HEK293 (cell line): ENCODE data around the gene LPCAT2.

Experiments
- CTCF ChIA-PET: fragments of 350-600 bp; formaldehyde crosslinking; extraction: SDS; loops from one replicate; lab custom pipeline; 2021; ENCODE audit warnings: antibody characterized with exemption; lab: Yijun Ruan, JAX
- POLR2A ChIA-PET: fragments of 300-600 bp; formaldehyde crosslinking; extraction: SDS; loops from one replicate; lab custom pipeline; 2020; ENCODE audit warnings: antibody characterized with exemption, inconsistent platforms; lab: Yijun Ruan, JAX
- H3K27ac ChIP-seq: fragments of 200-500 bp; sonication (Bioruptor generic); 2 replicates; pipeline ENCODE4 v1.5.1; 2014; ENCODE audit warnings: low read depth, low read length, control low read depth, inconsistent platforms; ENCODE audit errors: extremely low read depth
- H3K36me3 ChIP-seq, 2 experiments: fragments of 200-500 bp in 1 of 2; sonication (Bioruptor generic) in 1 of 2; 1 replicate in 1 of 2; 2 replicates in 1 of 2; pipeline ENCODE4 v1.5.1; 2014 to 2017; ENCODE audit warnings: inconsistent platforms in 2 of 2, low read length in 2 of 2; ENCODE audit not compliant: control insufficient read depth in 2 of 2, insufficient read depth in 1 of 2
- H3K4me1 ChIP-seq: fragments of 200-500 bp; sonication (Bioruptor generic); 2 replicates; pipeline ENCODE4 v1.5.1; 2014; ENCODE audit warnings: mild to moderate bottlenecking, low read length, inconsistent platforms; ENCODE audit not compliant: control insufficient read depth, insufficient read depth
- H3K4me3 ChIP-seq: 2 replicates; pipeline ENCODE4 v1.5.1; 2011; ENCODE audit warnings: low read depth, mild to moderate bottlenecking, control low read depth, low read length, moderate library complexity
- H3K9me3 ChIP-seq: fragments of 200-500 bp; sonication (Bioruptor generic); 2 replicates; pipeline ENCODE4 v1.5.1; 2014; ENCODE audit warnings: low read depth, low read length, inconsistent platforms; ENCODE audit not compliant: control insufficient read depth, insufficient read depth
- HOXA7 ChIP-seq: sonication (generic); formaldehyde crosslinking; IDR thresholded peaks from 2 replicates; pipeline ENCODE4 v1.8.1; 2022; ENCODE audit warnings: missing genetic modification reagents, borderline replicate concordance
- MEIS1 ChIP-seq: sonication (generic); formaldehyde crosslinking; IDR thresholded peaks from 2 replicates; pipeline ENCODE4 v1.8.1; 2022; ENCODE audit warnings: missing genetic modification reagents, mild to moderate bottlenecking, borderline replicate concordance
- OSR2 ChIP-seq: fragments of 450-650 bp; formaldehyde crosslinking; IDR thresholded peaks from 2 replicates; pipeline ENCODE4 v1.5.1; 2016; ENCODE audit warnings: missing biosample characterization, missing genetic modification characterization
- PATZ1 ChIP-seq: fragments of 450-650 bp; formaldehyde crosslinking; IDR thresholded peaks from 2 replicates; pipeline ENCODE4 v1.5.1; 2016; ENCODE audit warnings: missing biosample characterization, missing genetic modification characterization
- PRDM2 ChIP-seq: fragments of 450-650 bp; formaldehyde crosslinking; IDR thresholded peaks from 2 replicates; pipeline ENCODE4 v1.5.1; 2016; ENCODE audit warnings: missing biosample characterization, missing genetic modification characterization, borderline replicate concordance
- SP2 ChIP-seq: fragments of 450-650 bp; formaldehyde crosslinking; IDR thresholded peaks from 2 replicates; pipeline ENCODE4 v1.5.1; 2016; ENCODE audit warnings: missing biosample characterization, missing genetic modification characterization
- TCF7L2 ChIP-seq: IDR thresholded peaks from 2 replicates; pipeline ENCODE4 v1.6.1; 2011; ENCODE audit warnings: low read depth, mild to moderate bottlenecking, inconsistent platforms, low read length, moderate library complexity, borderline replicate concordance
- ZBTB48 ChIP-seq: fragments of 450-650 bp; formaldehyde crosslinking; IDR thresholded peaks from 2 replicates; pipeline ENCODE4 v1.5.1; 2016; ENCODE audit warnings: missing biosample characterization, missing genetic modification characterization
- ZNF350 ChIP-seq: fragments of 450-650 bp; formaldehyde crosslinking; IDR thresholded peaks from 2 replicates; pipeline ENCODE4 v1.5.0; 2017; ENCODE audit warnings: missing biosample characterization, mild to moderate bottlenecking, missing genetic modification characterization
- ZNF701 ChIP-seq: fragments of 450-650 bp; formaldehyde crosslinking; IDR thresholded peaks from 2 replicates; pipeline ENCODE4 v1.5.1; 2016; ENCODE audit warnings: missing biosample characterization, missing genetic modification characterization
- ZNF76 ChIP-seq: fragments of 450-650 bp; formaldehyde crosslinking; IDR thresholded peaks from 2 replicates; pipeline ENCODE4; 2016; ENCODE audit warnings: low read depth, missing biosample characterization, missing genetic modification characterization, borderline replicate concordance
- TF ChIP-seq, protein P1 (sequence below): IDR thresholded peaks from 2 replicates; pipeline ENCODE4 v1.6.1; 2011; ENCODE audit warnings: mild to moderate bottlenecking, low read depth, low read length, borderline replicate concordance

LPCAT2 gene

GRCh38 chr16:55540221-55540620 is 31.3 kb downstream of the LPCAT2 start:
- TF ChIP-seq ZNF350 (no peak), PATZ1 (tag by site-specific recombination) (no peak), TCF7L2 (no peak), ZNF701 (tag by site-specific recombination) (no peak), ZBTB48 (tag by site-specific recombination) (no peak)
- TF ChIP-seq, protein P1, sequence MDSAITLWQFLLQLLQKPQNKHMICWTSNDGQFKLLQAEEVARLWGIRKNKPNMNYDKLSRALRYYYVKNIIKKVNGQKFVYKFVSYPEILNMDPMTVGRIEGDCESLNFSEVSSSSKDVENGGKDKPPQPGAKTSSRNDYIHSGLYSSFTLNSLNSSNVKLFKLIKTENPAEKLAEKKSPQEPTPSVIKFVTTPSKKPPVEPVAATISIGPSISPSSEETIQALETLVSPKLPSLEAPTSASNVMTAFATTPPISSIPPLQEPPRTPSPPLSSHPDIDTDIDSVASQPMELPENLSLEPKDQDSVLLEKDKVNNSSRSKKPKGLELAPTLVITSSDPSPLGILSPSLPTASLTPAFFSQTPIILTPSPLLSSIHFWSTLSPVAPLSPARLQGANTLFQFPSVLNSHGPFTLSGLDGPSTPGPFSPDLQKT, result no peak
- ChIA-PET CTCF (interaction anchor here (10.0 kb wide), 1 partner anchor 75 kb away, joined by 97 read pairs; no protein-coding TSS in a partner anchor), POLR2A (no interaction called here)
- Histone ChIP-seq H3K27ac (no peak overlapping the region), H3K9me3 (no peaks in the 10 kb centered on the region), H3K4me3 (no peak overlapping the region), H3K4me1 (no peaks in the 10 kb centered on the region), H3K36me3 (peaks cover 0 to 5% of the 10 kb centered on the region in 2 experiments; a peak in 2 of 3 replicates)

DNA sequence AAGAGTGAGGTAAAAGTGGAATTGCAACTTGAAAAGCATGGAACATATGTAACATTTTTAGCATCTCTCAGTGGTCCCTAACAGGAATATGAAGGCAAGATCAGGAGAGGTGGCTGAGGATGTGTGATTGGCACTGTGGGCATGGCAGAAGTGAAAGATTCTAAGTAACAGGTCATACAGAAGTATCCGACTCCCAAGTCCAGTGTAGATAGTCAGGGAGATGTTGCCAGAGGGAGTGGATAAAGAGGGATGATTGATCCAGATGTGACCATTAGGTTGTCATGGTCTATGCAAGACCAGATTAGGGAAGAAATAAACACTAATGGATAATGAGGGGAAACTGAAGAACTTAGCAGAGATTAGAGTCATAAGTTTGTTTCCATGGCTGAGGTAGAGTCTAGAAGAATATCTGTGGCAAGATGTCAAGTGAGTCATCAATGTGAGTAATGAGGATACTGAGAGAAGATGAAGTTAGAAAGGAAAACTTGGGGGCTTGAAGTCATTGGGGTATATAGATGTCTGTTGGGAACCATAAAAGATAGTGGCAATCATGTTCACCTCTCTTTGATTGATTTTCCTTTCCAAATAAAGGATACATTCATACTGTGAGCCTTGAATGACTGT is 33.7 kb downstream of the LPCAT2 start:
- no peak for TF ChIP-seq PRDM2
- TF ChIP-seq SP2 (tag by site-specific recombination), result no peak
- TF ChIP-seq OSR2, result no peak
- TF ChIP-seq TCF7L2, result no peak
- no peak for TF ChIP-seq HOXA7 (CRISPR knock-in tag)
- TF ChIP-seq MEIS1 (CRISPR knock-in tag), result no peak
- TF ChIP-seq ZNF76 (tag by site-specific recombination), result no peak
- H3K27ac ChIP-seq, result no peak overlapping the region
- CTCF ChIA-PET, result interaction anchor here (0.9 to 10.0 kb wide), 2 partner anchors 15 to 77 kb away, joined by 3 to 97 read pairs; no protein-coding TSS in a partner anchor

More for the DNA sequence above, 33.7 kb downstream of the LPCAT2 start:
- POLR2A ChIA-PET, result no interaction called here
- Histone ChIP-seq H3K4me3 (no peak overlapping the region), H3K9me3 (no peaks in the 10 kb centered on the region), H3K4me1 (no peaks in the 10 kb centered on the region), H3K36me3 (peaks cover 0 to 4% of the 10 kb centered on the region in 2 experiments; a peak in 2 of 3 replicates)
